Measurements from ENCODE around the gene TLL1.

- no peak for TF ChIP-seq POLR2AphosphoS5 (IDR thresholded peaks at IDR 0.05; ENCODE audit: low read depth, low read length)
- no peak for TF ChIP-seq CTCF (IDR thresholded peaks at IDR 0.05)
- TF ChIP-seq REST (IDR thresholded peaks at IDR 0.05; ENCODE audit: insufficient read depth in 1 of 2, low read depth in 2 of 2, low read length in 1 of 2): no peak
- no peak for TF ChIP-seq TCF7L2 (IDR thresholded peaks at IDR 0.05; ENCODE audit: low read depth, low read length)
These were observed 21.1 kb downstream of the TLL1 start for GRCh38 chr4:165894159-165894558.

Measured in Panc1 (cell line).